ENCODE measurements around the gene PTPRN2.

Gene PTPRN2

GRCh38 chr7:157846271-157846670 lies 741.4 kb downstream of the PTPRN2 start:
- DNase-seq, result peak; percentile 15

GRCh38 chr7:157845203-157845835 lies 742.3 kb downstream of the PTPRN2 start:
- no peak for DNase-seq

DNA sequence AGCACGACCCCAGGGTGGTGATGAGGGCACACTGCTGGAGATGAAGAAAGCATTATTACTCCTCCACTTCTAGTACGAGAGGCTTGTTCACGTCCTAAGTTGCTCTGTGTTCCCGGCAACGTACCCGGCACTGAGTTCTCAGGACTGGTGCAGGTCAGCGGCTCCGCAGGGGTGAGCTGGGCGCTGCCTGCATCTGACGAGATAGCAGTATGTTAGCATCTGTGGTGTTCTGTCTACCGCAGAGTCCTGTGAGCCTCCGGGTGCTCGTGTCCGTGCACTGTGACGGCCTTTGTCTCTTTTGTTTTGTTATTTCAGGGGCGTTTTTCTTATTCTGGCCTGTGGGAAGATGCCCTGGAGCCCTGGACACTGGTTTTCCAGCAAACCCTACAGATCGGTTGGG lies 743.0 kb downstream of the PTPRN2 start:
- no peak for DNase-seq

DNA sequence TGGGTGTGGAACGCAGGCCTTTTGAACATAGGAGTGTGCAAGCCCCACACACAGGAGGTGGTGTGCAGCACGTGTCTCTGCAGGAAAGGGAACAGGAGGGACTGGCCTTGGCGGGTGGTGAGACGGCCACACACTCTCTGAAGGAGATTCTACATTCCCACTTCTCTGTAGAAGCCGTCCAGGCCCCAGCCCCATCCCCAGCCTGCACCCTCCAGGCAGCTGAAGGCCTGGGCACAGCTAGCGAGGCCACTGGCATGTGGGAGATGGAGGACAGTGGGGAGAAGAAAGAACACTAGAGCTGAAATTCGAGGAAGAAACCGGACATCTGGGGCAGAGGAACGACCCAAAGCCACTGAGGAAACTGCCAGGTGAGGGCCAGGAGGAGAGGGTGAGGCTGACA lies 743.5 kb downstream of the PTPRN2 start:
- DNase-seq, result no peak

GRCh38 chr7:157843336-157844140 lies 744.1 kb downstream of the PTPRN2 start:
- DNase-seq, result no peak

DNA sequence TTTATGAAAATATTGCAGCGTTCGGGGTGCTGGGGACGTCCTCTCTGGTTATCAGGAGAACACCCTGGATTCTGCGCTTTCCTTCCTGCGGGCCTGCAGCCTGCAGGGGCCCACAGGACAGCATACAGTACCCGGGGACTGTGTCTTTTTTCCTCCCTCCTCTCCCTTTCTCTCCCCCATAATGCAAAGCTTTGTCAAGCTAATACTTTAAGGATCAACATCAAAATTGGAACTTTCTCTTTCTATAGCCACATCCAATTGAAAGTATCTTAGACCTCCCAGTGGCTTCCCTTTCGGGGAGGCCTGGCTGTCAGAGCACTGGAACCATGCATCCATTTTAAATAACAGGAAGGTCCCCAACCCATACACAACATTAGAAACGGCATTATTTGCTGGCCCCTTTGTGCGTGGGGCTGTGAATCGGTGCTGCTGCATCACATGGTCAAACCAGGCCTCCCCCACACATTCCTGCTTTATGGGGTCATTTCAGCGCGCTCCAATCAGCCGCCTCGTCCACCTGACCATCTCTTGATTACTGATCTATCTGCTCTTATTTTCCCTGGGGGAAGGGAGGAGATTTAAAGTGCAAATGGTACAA lies 745.8 kb downstream of the PTPRN2 start:
- no peak for DNase-seq

- no peak for DNase-seq
Measured at GRCh38 chr7:157840914-157841772, 746.5 kb downstream of the PTPRN2 start.

DNA sequence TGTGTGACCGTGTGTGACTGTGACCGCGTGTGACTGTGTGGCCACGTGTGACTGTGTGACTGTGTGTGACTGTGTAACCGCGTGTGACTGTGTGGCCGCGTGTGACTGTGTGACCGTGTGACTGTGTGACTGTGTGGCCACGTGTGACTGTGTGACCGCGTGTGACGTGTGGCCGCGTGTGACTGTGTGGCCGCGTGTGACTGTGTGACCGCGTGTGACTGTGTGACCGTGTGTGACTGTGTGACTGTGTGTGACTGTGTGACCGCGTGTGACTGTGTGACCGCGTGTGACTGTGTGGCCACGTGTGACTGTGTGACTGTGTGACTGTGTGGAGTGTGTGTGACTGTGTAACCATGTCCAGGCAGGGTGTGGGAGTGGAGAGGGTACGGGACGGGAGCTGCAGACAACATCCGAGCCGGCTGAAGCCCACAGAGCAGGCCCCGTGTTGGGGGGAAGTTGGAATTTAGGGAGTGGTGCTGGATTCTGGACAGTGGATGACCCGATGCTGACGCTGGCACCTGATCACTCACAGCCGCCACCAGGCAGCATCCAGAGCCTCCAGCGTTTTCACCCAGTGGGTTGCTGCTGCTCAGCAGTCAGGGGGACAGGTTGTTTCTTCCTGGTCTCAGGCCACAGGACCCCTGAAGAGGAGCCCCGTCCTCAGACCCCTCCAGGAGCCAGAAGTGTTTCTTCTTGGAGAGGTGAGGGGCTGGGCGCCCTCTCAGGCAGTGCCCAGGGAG lies 747.3 kb downstream of the PTPRN2 start:
- DNase-seq, result no peak

GRCh38 chr7:157839672-157840167 lies 747.9 kb downstream of the PTPRN2 start:
- DNase-seq, result no peak

GRCh38 chr7:157839226-157839625 lies 748.4 kb downstream of the PTPRN2 start:
- DNase-seq, result no peak

- no peak for DNase-seq
Measured at GRCh38 chr7:157837561-157837960, 750.1 kb downstream of the PTPRN2 start.

DNA sequence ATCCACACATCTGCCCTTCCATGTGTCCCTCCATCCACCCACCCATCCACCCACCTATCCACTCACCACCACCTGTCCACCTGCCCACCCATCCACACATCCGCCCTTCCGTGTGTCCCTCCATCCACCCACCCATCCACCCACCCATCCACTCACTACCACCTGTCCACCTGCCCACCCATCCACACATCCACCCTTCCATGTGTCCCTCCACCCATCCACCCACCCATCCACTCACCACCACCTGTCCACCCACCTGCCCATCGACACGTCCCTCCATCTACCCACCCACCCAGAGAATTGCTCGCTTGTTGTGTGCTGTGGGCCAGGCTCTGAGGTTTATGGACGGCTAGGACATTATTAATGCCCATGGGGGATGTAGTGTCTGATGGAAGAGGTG lies 750.6 kb downstream of the PTPRN2 start:
- DNase-seq, result no peak

- no peak for DNase-seq
Measured at GRCh38 chr7:157834501-157835163, 753.0 kb downstream of the PTPRN2 start.

GRCh38 chr7:157832866-157833607 lies 754.6 kb downstream of the PTPRN2 start:
- DNase-seq, result no peak

DNA sequence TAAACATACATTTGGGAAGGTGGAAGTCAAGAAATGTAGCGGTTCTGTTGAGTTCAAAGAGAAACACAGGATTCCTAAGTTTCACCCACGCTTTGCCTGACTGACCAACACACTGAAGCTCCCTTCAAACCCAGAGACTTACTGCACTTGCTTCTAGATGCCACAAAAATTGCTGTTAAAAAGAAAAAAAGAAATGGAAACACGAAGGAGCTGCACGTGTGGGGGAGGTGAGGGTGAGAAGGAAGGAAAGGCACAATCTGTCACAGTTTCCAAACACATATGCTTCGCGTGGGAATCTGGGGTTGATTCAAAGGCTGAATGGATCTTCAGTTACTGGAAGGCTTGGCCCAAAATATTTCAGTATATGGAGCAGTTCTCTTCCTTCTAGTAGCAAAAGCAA lies 755.2 kb downstream of the PTPRN2 start:
- no peak for DNase-seq

DNA sequence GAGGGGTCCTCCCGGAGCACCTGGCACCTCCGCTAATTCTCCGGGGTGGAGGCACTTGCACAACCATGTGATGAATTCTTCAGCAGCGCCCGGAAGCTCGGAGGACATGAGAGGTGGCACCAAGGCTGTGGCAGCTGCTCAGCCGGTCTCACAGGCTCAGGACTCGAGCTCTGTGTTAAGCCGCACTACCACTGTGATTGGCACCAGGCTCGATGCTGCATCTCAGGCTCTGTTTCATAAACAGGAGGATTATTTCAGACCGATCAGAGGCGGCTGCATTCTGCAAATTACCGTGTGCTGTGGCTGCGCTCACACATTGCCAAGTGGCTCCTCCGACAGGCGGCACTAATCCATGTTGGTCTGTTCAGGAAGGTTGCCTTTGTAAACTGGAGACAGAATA lies 755.6 kb downstream of the PTPRN2 start:
- DNase-seq, result no peak

- DNase-seq, result no peak
Measured at GRCh38 chr7:157831143-157831905, 756.3 kb downstream of the PTPRN2 start.

- DNase-seq, result no peak
Measured at GRCh38 chr7:157830331-157830730, 757.3 kb downstream of the PTPRN2 start.

DNA sequence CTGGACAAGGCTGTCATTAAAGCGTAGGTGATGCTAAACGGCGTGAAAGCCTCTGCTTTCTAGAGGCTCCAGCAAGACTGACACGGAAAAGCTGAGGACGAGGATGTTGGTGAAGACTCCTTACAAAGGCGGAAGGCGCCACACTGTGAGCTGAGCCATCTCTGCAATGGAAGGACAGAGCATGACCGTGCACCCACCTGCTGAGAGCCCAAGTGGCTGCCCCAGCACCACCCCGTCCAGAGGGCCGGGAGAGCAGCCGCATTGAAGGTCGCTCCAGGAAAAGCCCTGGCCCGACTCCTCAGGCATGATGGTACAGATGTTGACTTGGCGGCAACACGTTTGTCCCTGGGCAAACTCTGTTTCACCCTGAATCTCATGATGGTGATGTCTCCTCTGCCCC lies 758.1 kb downstream of the PTPRN2 start:
- no peak for DNase-seq

DNA sequence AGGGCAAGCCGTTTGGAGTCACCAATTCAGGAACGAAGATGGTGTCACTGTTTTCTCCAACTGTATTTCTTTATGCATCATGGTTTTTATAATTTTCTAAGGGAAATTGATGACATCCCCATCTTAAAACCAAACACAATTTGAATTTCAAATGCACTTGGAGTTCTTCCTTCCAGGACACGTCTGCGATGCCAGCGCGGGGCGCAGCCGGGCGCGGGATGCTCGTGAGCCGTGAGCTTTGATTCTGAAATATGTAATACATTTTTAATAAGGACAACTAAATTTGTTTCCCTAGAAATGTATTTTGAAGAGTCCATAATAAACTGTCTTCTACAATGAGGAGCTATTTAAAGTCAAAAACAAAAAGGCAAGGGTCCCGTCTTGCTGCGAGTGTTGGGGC lies 758.7 kb downstream of the PTPRN2 start:
- DNase-seq, result no peak
